ENCODE data around the gene OSCAR.

OSCAR gene

GRCh38 chr19:54074851-54075250 is 25.8 kb downstream of the OSCAR start:
- Histone ChIP-seq H3K36me3 (ENCODE audit: control insufficient read depth, insufficient read depth, low read length) (no peaks in the 10 kb centered on the region), H3K27ac (ENCODE audit: low read depth, low read length) (no peak overlapping the region), H3K4me3 (ENCODE audit: low read depth, low read length) (no peak overlapping the region), H3K27me3 (ENCODE audit: control insufficient read depth, insufficient read depth, low read length) (no peaks in the 10 kb centered on the region), H3K4me1 (ENCODE audit: control insufficient read depth, insufficient read depth, low read length) (no peaks in the 10 kb centered on the region), H3K9ac (ENCODE audit: low read depth, low read length) (no peak overlapping the region), H3K9me3 (ENCODE audit: control insufficient read depth, insufficient read depth, low read length) (no peaks in the 10 kb centered on the region)

- Histone ChIP-seq H3K9me3 (ENCODE audit: control insufficient read depth, insufficient read depth, low read length) (no peaks in the 10 kb centered on the region), H3K27ac (ENCODE audit: low read depth, low read length) (no peak overlapping the region), H3K27me3 (ENCODE audit: control insufficient read depth, insufficient read depth, low read length) (no peaks in the 10 kb centered on the region), H3K9ac (ENCODE audit: low read depth, low read length) (no peak overlapping the region), H3K4me3 (ENCODE audit: low read depth, low read length) (no peak overlapping the region), H3K4me1 (ENCODE audit: control insufficient read depth, insufficient read depth, low read length) (no peaks in the 10 kb centered on the region), H3K36me3 (ENCODE audit: control insufficient read depth, insufficient read depth, low read length) (no peaks in the 10 kb centered on the region)
These were observed 26.8 kb downstream of the OSCAR start for GRCh38 chr19:54073829-54074228.

- Histone ChIP-seq H3K4me3 (ENCODE audit: low read depth, low read length) (no peak overlapping the region), H3K36me3 (ENCODE audit: control insufficient read depth, insufficient read depth, low read length) (no peaks in the 10 kb centered on the region), H3K9ac (ENCODE audit: low read depth, low read length) (no peak overlapping the region), H3K27ac (ENCODE audit: low read depth, low read length) (no peak overlapping the region), H3K27me3 (ENCODE audit: control insufficient read depth, insufficient read depth, low read length) (no peaks in the 10 kb centered on the region), H3K9me3 (ENCODE audit: control insufficient read depth, insufficient read depth, low read length) (no peaks in the 10 kb centered on the region), H3K4me1 (ENCODE audit: control insufficient read depth, insufficient read depth, low read length) (no peaks in the 10 kb centered on the region)
These were observed 31.1 kb downstream of the OSCAR start for GRCh38 chr19:54069470-54069869.

- H3K4me3 ChIP-seq (ENCODE audit: low read depth, low read length), result no peak within 1 kb of the TSS
- H3K4me1 ChIP-seq (ENCODE audit: control insufficient read depth, insufficient read depth, low read length), result no peaks in the 10 kb centered on the region
- H3K27me3 ChIP-seq (ENCODE audit: control insufficient read depth, insufficient read depth, low read length), result no peaks in the 10 kb centered on the region
- H3K9me3 ChIP-seq (ENCODE audit: control insufficient read depth, insufficient read depth, low read length), result no peaks in the 10 kb centered on the region
- no peak within 1 kb of the TSS for H3K9ac ChIP-seq (ENCODE audit: low read depth, low read length)
- H3K27ac ChIP-seq (ENCODE audit: low read depth, low read length), result no peak within 1 kb of the TSS
- no peaks in the 10 kb centered on the region for H3K36me3 ChIP-seq (ENCODE audit: control insufficient read depth, insufficient read depth, low read length)
These were observed 37.1 kb downstream of the OSCAR start, which contains the start of gene VSTM1 for GRCh38 chr19:54063350-54064116. VSTM1 (minus strand) TSS chr19:54063897; CDS start chr19:54063777, 120 bp downstream.

- H3K4me1 ChIP-seq (ENCODE audit: control insufficient read depth, insufficient read depth, low read length), result no peaks in the 10 kb centered on the region
- no peaks in the 10 kb centered on the region for H3K36me3 ChIP-seq (ENCODE audit: control insufficient read depth, insufficient read depth, low read length)
- no peak overlapping the region for H3K27ac ChIP-seq (ENCODE audit: low read depth, low read length)
- H3K27me3 ChIP-seq (ENCODE audit: control insufficient read depth, insufficient read depth, low read length), result no peaks in the 10 kb centered on the region
- H3K9ac ChIP-seq (ENCODE audit: low read depth, low read length), result no peak overlapping the region
- no peak overlapping the region for H3K4me3 ChIP-seq (ENCODE audit: low read depth, low read length)
- no peaks in the 10 kb centered on the region for H3K9me3 ChIP-seq (ENCODE audit: control insufficient read depth, insufficient read depth, low read length)
These were observed 38.0 kb downstream of the OSCAR start for GRCh38 chr19:54062643-54063042.

GRCh38 chr19:54047616-54048015 is 53.0 kb downstream of the OSCAR start:
- Histone ChIP-seq H3K27me3 (ENCODE audit: control insufficient read depth, insufficient read depth, low read length) (peaks cover 5% of the 10 kb centered on the region; the same call in 1 of the 2 replicates), H3K9me3 (ENCODE audit: control insufficient read depth, insufficient read depth, low read length) (no peaks in the 10 kb centered on the region), H3K27ac (ENCODE audit: low read depth, low read length) (no peak overlapping the region), H3K9ac (ENCODE audit: low read depth, low read length) (no peak overlapping the region), H3K4me1 (ENCODE audit: control insufficient read depth, insufficient read depth, low read length) (no peaks in the 10 kb centered on the region), H3K36me3 (ENCODE audit: control insufficient read depth, insufficient read depth, low read length) (no peaks in the 10 kb centered on the region), H3K4me3 (ENCODE audit: low read depth, low read length) (no peak overlapping the region)

GRCh38 chr19:54045771-54046170 is 54.8 kb downstream of the OSCAR start:
- no peak overlapping the region for H3K4me3 ChIP-seq (ENCODE audit: low read depth, low read length)
- no peaks in the 10 kb centered on the region for H3K9me3 ChIP-seq (ENCODE audit: control insufficient read depth, insufficient read depth, low read length)
- peaks cover 5% of the 10 kb centered on the region; the same call in 1 of the 2 replicates for H3K27me3 ChIP-seq (ENCODE audit: control insufficient read depth, insufficient read depth, low read length)
- H3K4me1 ChIP-seq (ENCODE audit: control insufficient read depth, insufficient read depth, low read length), result 0 out of 2 replicates have a peak, but pooled peaks cover 6% of the 10 kb centered on the region
- no peak overlapping the region for H3K9ac ChIP-seq (ENCODE audit: low read depth, low read length)
- no peaks in the 10 kb centered on the region for H3K36me3 ChIP-seq (ENCODE audit: control insufficient read depth, insufficient read depth, low read length)
- no peak overlapping the region for H3K27ac ChIP-seq (ENCODE audit: low read depth, low read length)

Measured in HUES48 (cell line).